Measurements from ENCODE around the gene LY6G6F.

LY6G6F gene, protein sequence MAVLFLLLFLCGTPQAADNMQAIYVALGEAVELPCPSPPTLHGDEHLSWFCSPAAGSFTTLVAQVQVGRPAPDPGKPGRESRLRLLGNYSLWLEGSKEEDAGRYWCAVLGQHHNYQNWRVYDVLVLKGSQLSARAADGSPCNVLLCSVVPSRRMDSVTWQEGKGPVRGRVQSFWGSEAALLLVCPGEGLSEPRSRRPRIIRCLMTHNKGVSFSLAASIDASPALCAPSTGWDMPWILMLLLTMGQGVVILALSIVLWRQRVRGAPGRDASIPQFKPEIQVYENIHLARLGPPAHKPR

DNA sequence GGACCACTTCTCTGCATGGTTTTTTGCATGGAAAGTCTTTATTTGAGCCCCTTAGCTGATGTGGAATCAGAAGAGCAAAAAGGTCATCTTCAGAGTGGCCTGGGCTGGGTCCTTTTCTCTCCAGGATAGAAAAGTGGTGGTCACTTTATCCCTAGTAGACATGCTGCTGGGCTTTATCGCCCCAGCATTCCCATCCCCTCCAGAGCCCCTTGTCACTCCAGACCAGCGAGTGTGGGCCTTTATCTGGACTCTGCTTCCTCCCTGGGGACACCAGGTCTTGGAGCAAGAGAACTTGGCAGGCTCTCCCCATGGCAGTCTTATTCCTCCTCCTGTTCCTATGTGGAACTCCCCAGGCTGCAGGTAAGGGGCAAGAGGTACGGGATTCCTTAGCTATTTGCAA lies at the start of gene LY6G6F:
TSS of gene LY6G6F (plus strand) at position 268 of the 400 bp plus-strand sequence. CDS start at position 309, 41 bp downstream.
- DNase-seq (ENCODE audit: low spot score) = no peak

DNA sequence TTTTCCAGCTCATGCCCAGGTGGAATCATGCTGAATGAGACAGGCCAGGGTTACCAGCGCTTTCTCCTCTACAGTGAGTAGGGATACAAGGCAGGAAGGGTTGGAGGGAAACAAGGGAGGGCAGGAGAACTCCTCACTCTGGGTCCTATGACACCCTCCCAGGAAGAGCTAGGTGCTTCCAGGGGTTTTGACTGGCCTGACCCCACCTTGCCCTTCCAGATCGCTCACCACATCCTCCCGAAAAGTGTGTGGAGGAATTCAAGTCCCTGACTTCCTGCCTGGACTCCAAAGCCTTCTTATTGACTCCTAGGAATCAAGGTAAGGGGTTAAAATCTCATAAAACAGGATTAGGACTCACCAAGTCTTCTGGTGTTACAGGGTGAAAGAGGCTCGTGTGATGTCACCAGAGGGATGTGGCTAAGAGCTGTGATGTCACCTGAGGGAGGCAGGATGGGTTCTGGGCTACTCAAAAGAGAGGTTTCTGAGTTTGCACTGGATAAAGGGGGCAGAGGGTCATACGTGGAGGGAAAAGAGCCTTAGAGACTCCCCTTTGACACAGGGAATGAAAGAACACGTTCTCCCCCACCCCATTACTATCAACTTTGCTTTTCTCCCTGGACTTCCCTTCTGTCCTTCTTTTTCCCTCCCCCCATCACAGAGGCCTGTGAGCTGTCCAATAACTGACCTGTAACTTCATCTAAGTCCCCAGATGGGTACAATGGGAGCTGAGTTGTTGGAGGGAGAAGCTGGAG lies 49.1 kb upstream of the LY6G6F start:
- DNase-seq (ENCODE audit: low spot score) = no peak

DNA sequence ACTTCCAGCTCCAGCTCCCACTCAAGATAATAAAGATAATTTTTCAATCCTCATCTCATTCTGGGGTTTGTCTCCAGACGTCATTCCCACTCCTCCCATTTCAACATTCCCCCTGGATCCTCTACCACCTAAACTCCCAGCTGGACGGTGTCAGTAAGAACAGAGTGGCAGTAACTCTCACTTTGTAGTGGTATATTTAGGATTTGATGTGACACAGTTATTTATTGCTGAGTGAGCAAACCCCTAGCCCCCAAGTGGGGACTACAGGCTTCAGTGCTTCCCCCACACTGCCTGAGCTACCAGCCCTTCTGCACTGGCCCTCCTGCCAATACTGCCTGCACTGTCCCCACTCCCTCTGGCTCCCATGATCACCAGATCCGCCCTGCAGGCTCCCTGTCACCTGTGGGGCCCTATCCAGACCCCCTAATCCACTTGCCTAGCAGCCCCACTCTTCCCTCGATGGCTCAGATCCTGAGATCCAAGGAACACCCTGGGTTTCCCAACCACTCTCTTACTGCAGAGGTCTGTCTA lies 48.4 kb upstream of the LY6G6F start:
- no peak for DNase-seq (ENCODE audit: low spot score)

DNA sequence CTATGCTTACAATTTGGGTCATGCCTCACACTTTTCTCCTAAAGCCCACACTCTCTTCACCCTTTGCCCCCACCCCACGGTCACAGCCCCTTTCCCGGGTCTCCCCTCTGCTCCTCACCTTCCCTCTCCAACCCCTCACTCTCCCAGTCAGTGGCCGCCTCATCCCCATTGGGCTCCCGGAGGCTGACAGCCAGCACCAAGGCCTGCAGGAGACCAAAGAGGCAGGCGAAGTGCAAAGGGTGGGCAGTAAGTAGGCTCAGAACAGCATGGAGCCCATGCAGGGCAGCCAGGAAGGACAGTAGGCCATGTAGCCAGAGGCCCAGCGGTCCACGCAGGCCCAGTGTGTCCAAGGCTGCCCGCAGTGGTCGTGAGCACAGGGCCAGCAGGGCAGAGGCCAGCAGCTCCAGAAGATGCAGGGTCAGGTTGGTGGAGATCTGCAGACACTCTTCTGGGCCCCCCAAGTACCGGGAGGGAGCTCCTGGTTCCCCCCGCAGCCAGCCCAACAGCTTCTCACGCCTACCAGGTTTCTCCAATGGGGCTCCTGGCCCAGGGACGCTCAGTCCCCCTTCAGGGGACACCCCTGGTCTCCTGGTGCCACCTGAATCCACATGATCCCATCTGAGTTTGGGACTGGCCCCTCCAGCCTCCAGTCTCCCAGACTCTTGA lies 47.5 kb upstream of the LY6G6F start:
- DNase-seq (ENCODE audit: low spot score) = no peak

DNA sequence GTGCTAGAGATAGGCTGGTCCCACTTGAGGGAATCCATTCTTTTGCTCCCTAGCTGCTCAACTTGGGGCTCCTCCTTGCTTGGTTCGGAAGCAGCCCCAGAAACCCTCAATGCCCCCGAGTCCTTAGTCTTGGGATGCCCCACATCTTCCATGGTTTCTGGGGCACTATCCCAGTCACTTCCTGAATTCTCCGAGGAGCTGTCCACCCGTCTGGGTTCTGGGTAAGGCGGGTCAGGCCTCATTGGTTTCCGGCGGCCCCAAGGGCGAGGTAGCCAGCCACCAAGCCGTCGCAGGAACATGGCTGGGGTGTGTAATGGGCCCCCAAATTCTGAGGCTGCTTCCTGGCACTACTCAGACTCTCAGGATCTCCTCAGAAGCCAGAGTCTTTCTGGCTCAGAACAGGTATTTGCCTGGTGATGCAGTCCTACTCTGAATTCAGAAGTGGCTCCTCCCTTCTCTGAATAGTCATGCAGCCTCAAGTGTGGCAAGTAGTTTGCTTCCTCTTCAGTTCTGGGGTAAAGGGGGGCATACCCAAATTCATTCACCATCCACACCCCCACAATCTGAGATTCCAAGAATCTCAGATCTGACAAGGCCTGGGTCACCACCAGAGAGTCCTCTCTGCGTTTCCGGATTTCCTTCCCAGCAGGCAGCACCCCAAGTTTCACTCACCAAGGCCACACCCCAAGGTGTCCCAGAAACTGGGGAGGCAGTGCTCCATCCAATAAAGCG lies 46.9 kb upstream of the LY6G6F start:
- no peak for DNase-seq (ENCODE audit: low spot score)

DNA sequence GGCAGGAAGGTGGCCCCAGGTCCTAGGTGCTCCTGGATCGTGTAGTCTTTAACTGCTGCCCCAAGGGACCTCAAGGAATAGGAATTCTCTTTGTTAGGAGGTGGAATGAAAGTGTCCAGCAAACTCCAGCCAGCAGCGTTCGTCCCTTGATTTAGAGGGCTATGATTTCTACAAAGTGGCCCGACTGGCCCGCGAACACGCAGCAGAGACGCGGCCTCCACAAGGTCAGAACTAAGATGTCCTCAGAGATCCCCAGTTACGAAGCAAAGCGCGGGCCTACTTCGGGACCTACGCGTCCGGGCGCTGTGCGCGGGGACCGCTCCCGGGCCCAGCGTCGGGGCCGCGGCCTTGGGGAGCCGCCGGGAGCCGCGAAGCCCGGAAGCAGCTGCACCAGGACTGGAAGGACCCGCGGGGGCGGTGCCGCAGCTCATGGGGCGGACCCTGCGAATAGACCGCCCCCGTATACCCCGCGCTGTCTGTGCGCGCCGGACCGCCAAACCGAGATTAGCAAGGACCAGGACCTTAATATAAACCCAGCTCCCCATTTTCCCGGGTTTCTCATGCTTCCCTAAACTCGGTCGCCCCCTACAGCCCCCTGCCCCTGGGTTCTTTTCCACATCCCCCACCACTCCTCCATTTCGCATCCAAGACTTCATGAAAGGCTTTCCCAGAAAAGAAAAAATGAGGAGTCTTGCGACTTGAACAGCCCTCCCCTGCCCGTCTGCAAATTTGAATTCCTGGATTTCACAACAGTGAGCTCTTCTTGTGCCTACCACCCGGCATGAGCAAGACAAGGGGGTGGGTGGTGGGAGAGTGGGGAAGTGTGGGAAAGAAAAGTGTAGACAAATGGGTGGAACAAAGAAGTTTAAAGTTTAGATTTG lies 46.0 kb upstream of the LY6G6F start, which contains the start of gene C6orf47:
TSS of gene C6orf47 (minus strand) at position 398 of the 881 bp plus-strand sequence. CDS start 831 bp downstream, outside the sequence.
- peak; percentile 92 for DNase-seq (ENCODE audit: low spot score)

DNA sequence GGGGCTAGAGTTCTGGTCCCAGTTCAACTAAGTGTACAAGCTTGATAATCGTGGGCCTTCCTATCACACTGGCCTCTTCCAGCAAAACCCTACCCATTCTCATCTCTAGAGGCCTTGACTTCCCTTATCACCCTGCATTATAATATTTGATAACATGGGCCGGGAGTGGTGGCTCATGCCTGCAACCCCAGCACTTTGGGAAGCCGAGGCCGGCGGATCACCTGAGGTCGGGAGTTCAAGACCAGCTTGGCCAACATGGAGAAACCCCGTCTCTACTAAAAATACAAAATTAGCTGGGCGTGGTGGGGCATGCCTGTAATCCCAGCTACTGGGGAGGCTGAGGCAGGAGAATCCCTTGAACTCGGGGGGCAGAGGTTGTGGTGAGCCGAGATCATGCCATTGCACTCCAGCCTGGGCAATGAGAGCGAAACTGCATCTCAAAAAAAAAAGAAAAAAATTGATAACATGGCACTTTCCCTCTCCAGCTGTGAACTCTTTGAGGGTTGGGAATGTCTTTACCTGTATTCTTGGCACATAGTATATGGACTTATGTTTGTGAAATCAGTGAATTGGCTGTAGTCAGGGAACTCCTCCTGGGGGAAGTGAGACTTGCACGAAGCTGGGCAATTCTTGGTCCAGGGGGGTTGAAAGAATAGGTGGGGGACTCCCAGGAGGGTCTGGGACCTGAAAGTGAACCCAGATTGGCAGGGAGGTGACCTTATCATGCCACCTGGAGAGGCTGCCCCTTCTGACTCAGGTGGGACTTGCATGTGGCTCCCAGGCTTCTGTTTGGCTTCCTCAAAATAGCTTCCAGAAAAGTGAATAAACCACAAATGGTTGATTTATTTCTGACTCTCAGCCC lies 45.2 kb upstream of the LY6G6F start:
- DNase-seq (ENCODE audit: low spot score) = no peak

DNA sequence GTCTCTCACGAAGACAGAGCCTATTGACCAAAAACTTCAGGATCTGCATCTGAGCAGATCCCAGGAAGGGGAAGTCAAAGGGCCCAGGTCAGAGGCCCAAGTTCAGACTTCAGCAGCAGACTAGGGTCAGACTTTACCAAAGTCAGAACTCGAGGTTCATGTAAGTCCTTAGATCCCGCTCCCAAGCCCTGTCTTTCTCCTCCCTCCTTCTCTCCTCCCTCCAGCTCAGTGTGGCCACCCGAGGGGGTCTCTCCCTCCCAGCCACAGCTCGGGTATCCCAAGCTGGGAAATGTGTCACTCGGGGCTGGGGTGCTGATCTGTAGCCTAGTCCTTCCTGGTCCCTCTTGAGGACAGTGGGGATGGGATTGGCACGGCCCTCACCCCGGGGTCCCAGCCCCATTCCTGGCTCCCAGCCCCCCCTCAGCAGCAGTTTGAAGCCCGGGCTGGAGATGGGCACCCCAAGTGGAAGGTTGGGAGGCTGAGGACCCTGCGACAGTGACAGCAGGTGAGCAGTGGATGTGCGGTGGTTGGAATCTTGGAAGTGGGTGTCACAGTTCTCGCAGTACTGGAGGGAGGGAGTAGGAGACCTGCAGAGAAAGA lies 44.4 kb upstream of the LY6G6F start:
- no peak for DNase-seq (ENCODE audit: low spot score)

DNA sequence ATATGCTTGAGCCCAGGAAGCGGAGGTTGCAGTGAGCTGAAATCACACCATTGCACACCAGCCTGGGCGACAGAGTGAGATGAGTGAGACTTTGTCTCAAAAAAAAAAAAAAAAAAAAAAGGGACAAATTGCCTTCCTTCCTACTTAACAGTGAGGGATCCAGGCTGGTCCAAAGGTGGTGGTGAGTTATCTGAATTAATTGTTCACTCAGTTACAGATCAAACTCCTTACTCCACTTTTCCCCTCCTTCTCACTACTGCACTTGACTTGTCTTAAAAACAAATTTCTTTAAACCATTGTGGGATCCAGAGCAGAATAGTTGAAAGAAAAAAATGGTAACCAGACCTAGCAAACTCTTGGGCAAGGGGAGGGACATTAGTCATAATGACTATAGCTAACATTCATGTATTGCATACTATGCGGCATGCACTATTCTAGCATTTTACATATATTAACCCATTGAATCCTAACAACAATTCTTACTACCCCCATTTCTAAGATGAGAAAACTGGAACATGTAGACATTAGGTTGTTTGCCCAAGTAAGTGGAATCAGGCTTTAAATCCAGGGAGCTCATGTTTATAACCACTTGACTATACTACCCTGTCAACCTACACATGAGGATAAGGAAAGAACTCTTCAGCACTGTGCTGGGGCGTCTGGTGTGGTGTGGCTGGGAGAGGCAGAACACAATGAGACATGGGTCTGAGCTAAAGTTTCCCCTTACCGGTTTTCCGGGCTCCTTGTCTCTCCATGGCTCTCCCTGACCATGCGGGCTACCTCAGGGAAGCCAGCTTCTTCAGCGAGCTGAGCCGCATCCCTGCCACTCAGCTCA lies 43.3 kb upstream of the LY6G6F start:
- DNase-seq (ENCODE audit: low spot score) = no peak

DNA sequence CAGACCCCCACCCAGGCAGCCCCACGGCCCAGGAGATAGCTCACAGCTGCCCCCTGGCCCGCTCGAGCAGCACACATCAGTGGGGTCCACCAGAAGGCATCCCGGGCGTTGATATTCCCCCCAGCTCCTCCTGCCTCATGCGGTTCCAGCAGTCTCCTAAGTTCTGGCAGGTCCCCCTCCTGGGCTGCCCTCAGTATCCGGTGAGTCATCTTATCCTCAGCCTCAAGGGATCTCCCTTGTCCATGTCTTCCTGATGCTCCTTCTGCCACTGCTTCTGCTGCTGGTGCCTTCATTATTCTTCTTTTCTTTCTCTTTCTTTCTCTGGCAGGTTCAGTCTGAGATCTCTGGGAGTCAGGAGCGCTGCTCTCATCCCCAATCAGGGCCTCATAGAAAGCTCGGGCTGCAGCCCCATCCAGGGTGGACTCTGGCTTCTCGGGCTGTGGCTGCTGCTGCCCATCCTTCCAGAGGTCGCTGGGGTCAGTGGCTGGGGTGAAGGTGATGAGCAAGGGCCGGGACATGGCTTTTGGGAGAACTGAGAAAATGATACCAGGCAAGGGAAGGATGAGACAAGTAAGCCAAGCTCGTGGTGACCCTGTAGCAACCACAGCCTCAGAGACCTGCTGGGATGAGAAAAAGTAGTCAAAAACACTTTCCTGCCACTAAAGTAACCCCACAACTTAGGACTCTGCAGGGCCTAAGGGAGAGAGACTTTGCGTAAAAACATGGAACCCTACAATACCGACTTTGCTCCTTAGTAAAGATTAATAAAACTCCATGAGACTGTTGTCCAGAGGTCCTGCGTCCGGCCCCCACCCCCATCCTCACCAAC lies 42.5 kb upstream of the LY6G6F start:
- DNase-seq (ENCODE audit: low spot score) = no peak

DNA sequence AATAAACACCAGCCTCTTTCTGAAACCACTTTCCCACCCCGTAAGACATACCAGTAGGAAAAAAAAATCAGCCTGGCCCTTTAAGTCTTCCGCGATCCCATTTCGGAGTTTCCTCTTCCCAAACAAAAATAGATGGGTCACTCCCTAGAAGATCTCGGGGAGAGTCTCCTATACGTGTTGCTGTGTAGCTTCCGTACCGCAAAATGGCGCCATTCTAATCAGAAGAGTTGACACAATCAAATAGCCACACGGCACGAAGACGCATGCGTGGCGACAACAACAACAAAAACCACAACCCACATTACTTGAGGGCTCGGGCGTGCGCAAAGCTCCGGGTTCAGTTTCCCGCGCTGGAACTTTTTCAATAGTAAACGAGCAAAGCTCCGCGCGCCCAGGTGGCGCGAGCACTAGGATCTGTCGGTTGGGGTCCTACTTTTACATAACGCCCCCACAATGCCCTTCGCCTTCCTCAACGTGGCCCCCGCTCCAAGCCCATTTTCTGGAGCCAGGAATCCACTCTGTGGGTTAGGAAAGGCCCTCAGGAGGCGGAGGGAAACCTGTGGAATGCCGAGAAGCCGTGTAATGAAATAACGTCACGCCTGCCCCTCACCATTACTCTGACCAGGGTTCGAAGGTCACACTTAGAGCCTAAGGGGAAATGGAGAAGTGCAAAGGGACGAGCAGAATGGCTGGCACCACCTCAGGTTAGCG lies 41.7 kb upstream of the LY6G6F start, which contains the start of gene GPANK1:
TSS of gene GPANK1 (minus strand) at position 208 of the 711 bp plus-strand sequence. CDS start 519 bp downstream, outside the sequence.
- peak; percentile 55 for DNase-seq (ENCODE audit: low spot score)

DNA sequence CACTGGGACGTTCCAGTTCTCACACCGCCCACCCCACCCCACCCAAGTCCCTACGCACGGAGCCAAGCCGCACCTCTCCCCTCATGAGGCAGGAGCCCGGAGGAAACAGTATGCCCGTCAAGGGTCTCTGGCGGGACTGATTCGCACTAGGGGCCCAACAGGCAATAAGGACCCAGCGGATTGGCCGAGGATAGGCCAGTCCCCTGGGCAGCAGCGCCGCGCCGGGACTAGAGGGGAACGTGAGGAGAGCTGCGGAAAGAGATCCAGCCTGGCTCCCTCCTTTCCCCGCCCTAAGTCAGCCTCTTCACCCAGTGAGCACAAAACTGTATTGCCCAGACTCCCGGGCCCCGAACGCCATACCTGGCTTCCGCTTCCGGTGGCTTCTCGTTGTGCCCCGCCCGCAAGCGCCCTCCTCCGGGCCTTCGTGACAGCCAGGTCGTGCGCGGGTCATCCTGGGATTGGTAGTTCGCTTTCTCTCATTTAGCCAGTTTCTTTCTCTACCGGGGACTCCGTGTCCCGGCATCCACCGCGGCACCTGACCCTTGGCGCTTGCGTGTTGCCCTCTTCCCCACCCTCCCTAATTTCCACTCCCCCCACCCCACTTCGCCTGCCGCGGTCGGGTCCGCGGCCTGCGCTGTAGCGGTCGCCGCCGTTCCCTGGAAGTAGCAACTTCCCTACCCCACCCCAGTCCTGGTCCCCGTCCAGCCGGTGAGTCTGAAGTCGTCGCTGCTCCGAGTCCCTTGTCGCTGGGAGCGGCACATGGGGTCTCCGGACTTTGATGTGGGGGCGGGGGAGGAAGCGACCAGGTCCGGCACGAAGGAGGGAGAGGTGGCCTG lies 40.9 kb upstream of the LY6G6F start, which contains the start of gene CSNK2B:
TSS of gene CSNK2B (plus strand) at position 580 of the 836 bp plus-strand sequence. CDS start 752 bp downstream, outside the sequence.
- peak; percentile 96 for DNase-seq (ENCODE audit: low spot score)

DNA sequence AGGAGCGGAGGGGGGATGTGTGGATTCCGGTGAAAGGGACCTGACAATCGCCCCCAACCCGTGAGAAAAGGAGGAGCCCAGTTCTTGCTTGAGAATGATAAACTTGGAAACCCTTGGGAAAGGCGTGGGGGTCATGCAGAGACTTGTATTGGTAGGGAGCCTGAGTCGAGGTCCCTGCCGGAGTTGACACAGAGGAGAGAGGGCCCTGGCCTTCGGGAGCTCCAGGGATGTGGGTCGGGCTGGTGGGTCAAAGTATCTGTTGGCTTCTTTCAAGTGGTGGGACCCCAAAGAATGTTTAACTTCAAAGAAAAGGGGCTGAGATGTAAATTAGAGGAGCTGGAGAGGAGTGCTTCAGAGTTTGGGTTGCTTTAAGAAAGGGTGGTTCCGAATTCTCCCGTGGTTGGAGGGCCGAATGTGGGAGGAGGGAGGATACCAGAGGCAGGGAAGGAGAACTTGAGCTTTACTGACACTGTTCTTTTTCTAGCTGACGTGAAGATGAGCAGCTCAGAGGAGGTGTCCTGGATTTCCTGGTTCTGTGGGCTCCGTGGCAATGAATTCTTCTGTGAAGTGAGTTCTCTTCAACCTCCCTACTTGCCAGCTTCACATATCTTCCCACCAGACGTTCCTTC lies 40.2 kb upstream of the LY6G6F start:
- DNase-seq (ENCODE audit: low spot score) = no peak

DNA sequence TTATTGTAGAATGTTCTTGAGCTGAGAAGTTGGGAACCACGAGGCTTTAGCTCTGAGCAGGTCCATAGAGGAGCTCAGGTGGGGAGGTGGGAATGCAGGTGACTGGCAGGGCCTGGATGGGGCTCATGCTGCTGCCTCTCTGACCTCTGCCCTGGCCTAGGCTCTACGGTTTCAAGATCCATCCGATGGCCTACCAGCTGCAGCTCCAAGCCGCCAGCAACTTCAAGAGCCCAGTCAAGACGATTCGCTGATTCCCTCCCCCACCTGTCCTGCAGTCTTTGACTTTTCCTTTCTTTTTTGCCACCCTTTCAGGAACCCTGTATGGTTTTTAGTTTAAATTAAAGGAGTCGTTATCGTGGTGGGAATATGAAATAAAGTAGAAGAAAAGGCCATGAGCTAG lies 37.0 kb upstream of the LY6G6F start, which contains the start of gene LY6G5B:
TSS of gene LY6G5B (plus strand) at position 301 of the 400 bp plus-strand sequence. CDS start 975 bp downstream, outside the sequence.
- DNase-seq (ENCODE audit: low spot score) = no peak

DNA sequence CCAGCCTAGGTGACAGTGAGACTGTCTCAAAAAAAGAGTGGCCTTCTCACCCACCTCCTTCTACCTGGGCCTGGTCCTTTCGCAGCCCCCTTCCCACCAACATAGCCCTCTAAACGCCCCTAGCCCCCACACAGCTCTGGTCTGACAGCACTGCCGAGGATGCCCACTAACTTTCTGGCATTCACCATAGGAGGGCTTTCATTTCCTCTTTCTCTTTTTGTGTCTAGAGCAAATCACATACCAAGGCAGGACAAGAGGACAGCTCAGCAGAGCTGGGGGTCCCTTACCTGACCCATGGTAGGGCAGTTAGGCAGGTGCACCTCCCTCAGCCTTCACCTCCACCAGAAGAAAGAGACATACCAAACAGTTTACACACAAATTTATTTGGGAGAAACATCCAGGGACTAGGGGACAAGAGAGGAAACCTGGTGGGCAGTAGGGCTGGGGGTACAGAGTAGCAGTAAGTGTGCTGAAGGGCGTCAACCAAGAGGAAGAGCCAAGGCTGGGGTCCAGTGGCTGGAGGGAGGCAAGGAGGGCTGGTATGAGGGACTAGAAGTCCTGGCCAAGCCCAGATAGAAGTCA lies 30.3 kb upstream of the LY6G6F start:
- DNase-seq (ENCODE audit: low spot score) = no peak
